ENCODE measurements around the gene HEBP2. TPM values are rescaled to one million over a fixed set of nuclear protein-coding genes. Genes with fewer than 3 reads are reported as not detected.

Gene HEBP2
- polyA plus RNA-seq, 1 donor, result 46.7 TPM

- DNase-seq (ENCODE audit: low read depth), result no peak
Measured at GRCh38 chr6:138397128-138398122, 6.6 kb upstream of the HEBP2 start.

GRCh38 chr6:138400326-138400725 is 3.7 kb upstream of the HEBP2 start:
- no peak for DNase-seq (ENCODE audit: low read depth)

- DNase-seq (ENCODE audit: low read depth), result no peak
Measured at GRCh38 chr6:138401960-138402837, 1.8 kb upstream of the HEBP2 start.

- DNase-seq (ENCODE audit: low read depth), result no peak
Measured at GRCh38 chr6:138402838-138403187, 1.2 kb upstream of the HEBP2 start.

- no peak for DNase-seq (ENCODE audit: low read depth)
Measured at GRCh38 chr6:138403324-138403800, 661 bp upstream of the HEBP2 start.

GRCh38 chr6:138404666-138405337 is 779 bp downstream of the HEBP2 start:
- no peak for DNase-seq (ENCODE audit: low read depth)

GRCh38 chr6:138405816-138406413 is 1.9 kb downstream of the HEBP2 start:
- no peak for DNase-seq (ENCODE audit: low read depth)

GRCh38 chr6:138406443-138406842 is 2.4 kb downstream of the HEBP2 start:
- no peak for DNase-seq (ENCODE audit: low read depth)

GRCh38 chr6:138410048-138410735 is 6.2 kb downstream of the HEBP2 start:
- DNase-seq (ENCODE audit: low read depth), result no peak

- no peak for DNase-seq (ENCODE audit: low read depth)
Measured at GRCh38 chr6:138410972-138411880, 7.2 kb downstream of the HEBP2 start.

GRCh38 chr6:138415125-138415524 is 11.1 kb downstream of the HEBP2 start:
- no peak for DNase-seq (ENCODE audit: low read depth)

- no peak for DNase-seq (ENCODE audit: low read depth)
Measured at GRCh38 chr6:138416206-138416605, 12.2 kb downstream of the HEBP2 start.

- DNase-seq (ENCODE audit: low read depth), result no peak
Measured at GRCh38 chr6:138417493-138418117, 13.6 kb downstream of the HEBP2 start.

GRCh38 chr6:138418118-138418742 is 14.2 kb downstream of the HEBP2 start:
- no peak for DNase-seq (ENCODE audit: low read depth)

- DNase-seq (ENCODE audit: low read depth), result no peak
Measured at GRCh38 chr6:138419766-138420165, 15.7 kb downstream of the HEBP2 start.

GRCh38 chr6:138420356-138420755 is 16.3 kb downstream of the HEBP2 start:
- DNase-seq (ENCODE audit: low read depth), result no peak

- DNase-seq (ENCODE audit: low read depth), result no peak
Measured at GRCh38 chr6:138421089-138421488, 17.1 kb downstream of the HEBP2 start.

- DNase-seq (ENCODE audit: low read depth), result no peak
Measured at GRCh38 chr6:138421608-138422007, 17.6 kb downstream of the HEBP2 start.

- no peak for DNase-seq (ENCODE audit: low read depth)
Measured at GRCh38 chr6:138422861-138423260, 18.8 kb downstream of the HEBP2 start.
